NT2/D1 (cell line): ENCODE data around the gene ELAVL4.

Experiments
- SUZ12 ChIP-seq: IDR thresholded peaks from 2 replicates; pipeline ENCODE4 v1.6.1; 2011; ENCODE audit not compliant: insufficient read length, insufficient read depth; ENCODE audit errors: extremely low read depth
- YY1 ChIP-seq: IDR thresholded peaks from 2 replicates; pipeline ENCODE4 v1.6.1; 2011; ENCODE audit not compliant: insufficient read length, insufficient read depth
- ZNF274 ChIP-seq: IDR thresholded peaks from 2 replicates; pipeline ENCODE4 v1.6.1; 2011; ENCODE audit warnings: mild to moderate bottlenecking, low read depth, low read length

DNA sequence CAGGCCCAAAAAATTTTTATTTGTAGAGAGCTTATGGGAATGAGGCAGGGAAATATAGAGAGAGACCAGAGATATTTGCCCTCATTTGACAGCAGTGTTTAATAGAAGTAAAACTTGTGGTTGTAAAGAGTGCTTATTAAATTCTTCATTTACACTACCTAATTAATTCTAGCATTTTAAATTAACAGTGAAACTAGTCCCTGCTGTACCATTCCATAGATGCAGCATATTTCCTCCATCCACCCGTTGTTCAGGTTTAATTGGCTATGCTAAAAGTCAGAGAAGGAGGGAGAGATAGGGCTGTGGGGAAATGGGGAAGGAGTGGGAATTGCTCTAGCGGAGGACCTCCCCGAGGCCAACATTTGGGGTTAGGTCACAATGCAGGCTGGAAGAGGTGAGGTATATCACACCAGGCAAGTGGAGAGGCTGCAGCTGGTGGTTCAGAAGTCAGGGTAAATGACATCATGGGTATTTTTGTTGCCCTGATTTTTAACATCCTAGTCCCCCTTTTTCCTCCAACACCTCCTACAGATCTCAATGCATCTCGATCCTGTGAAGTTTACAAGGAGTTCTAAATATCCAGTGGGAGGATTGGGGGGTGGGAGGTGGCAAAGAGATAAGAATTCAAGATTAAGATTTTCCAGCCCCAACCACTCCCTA lies 38.6 kb downstream of the ELAVL4 start:
- TF ChIP-seq YY1 (no peak), ZNF274 (no peak), SUZ12 (no peak)
